Activated CD4-positive, alpha-beta T cell treated with anti-CD3 and anti-CD28 coated beads for 36 hours (primary cell): ENCODE measurements around the gene SPATA12. TPM values are rescaled to one million over a fixed set of nuclear protein-coding genes. Genes with fewer than 3 reads are reported as not detected.
"Not testable (repeated sequence)": the region's sequence is repeated elsewhere in the genome, so short reads cannot be mapped to it uniquely, and the experiment has no call there.

Experiments
- ATAC-seq: fragments of 200-7000 bp; cut with Tn5 transposase; one replicate; pipeline ENCODE4 v1.10.0; 2021; ENCODE audit warnings: mild to moderate bottlenecking, moderate library complexity
- CTCF ChIA-PET: fragments of 350-600 bp; sonication (Branson Sonifier 250); formaldehyde crosslinking; loops from one replicate; lab custom pipeline; 2021; ENCODE audit warnings: antibody characterized with exemption; lab: Charles Lee
- POLR2A ChIA-PET: fragments of 350-600 bp; sonication (Branson Sonifier 250); formaldehyde crosslinking; loops from one replicate; lab custom pipeline; 2021; ENCODE audit warnings: antibody characterized with exemption, inconsistent platforms; lab: Charles Lee
- DNase-seq: peaks from one replicate; pipeline ENCODE4 v3.0.0-alpha.2; 2020
- H3K27ac Mint-ChIP-seq: one replicate; pipeline ENCODE4 v1.8.0; 2021; ENCODE audit warnings: mixed read lengths
- H3K27me3 Mint-ChIP-seq: one replicate; pipeline ENCODE4 v1.8.0; 2021; ENCODE audit warnings: mixed read lengths
- H3K36me3 Mint-ChIP-seq: one replicate; pipeline ENCODE4 v1.8.0; 2021; ENCODE audit warnings: low read depth, mixed read lengths
- H3K4me1 Mint-ChIP-seq: one replicate; pipeline ENCODE4 v1.8.0; 2021; ENCODE audit warnings: mixed read lengths
- H3K4me3 Mint-ChIP-seq: one replicate; pipeline ENCODE4 v1.8.0; 2021; ENCODE audit warnings: mild to moderate bottlenecking, moderate library complexity, mixed read lengths
- H3K9me3 Mint-ChIP-seq: one replicate; pipeline ENCODE4 v1.8.0; 2021; ENCODE audit warnings: low read depth, mixed read lengths
- intact Hi-C, 2 experiments: fragments of 100-400 bp; cut with DNase I in 1 of 2; cut with micrococcal nuclease in 1 of 2; formaldehyde crosslinking; loops; one replicate each; pipeline versions ENCODE4 v1.14.2 to v1.15.1; 2022 to 2024; cut with DNase I, micrococcal nuclease
- total RNA-seq, 2 experiments: library from RNA; stranded (reverse); gene quantifications; one replicate each; pipeline ENCODE4 v1.2.3, GENCODE V29; 2021

The SPATA12 gene
- total RNA-seq, 2 experiments from 2014 or later: not detected

GRCh38 chr3:57074135-57074534, 13.7 kb downstream of the SPATA12 start:
- ChIA-PET POLR2A (no interaction called here), CTCF (no interaction called here)
- no peaks in the 10 kb centered on the region for H3K36me3 Mint-ChIP-seq
- no peaks in the 10 kb centered on the region for H3K4me1 Mint-ChIP-seq
- H3K27ac Mint-ChIP-seq: no peak overlapping the region
- no peaks in the 10 kb centered on the region for H3K9me3 Mint-ChIP-seq
- H3K27me3 Mint-ChIP-seq: peaks cover 46% of the 10 kb centered on the region
- H3K4me3 Mint-ChIP-seq: no peak overlapping the region
- DNase-seq: no peak
- no peak for ATAC-seq
- intact Hi-C loops: no loop called here

GRCh38 chr3:57076422-57076951, 16.0 kb downstream of the SPATA12 start:
- ATAC-seq (no peak), DNase-seq (no peak)
- Mint-ChIP-seq H3K36me3 (no peaks in the 10 kb centered on the region), H3K4me3 (no peak overlapping the region), H3K4me1 (no peaks in the 10 kb centered on the region), H3K27ac (no peak overlapping the region), H3K9me3 (no peaks in the 10 kb centered on the region), H3K27me3 (peaks cover 54% of the 10 kb centered on the region)
- ChIA-PET CTCF (no interaction called here), POLR2A (no interaction called here)
- intact Hi-C loops: no loop called here

- Mint-ChIP-seq H3K9me3 (no peaks in the 10 kb centered on the region), H3K4me1 (no peaks in the 10 kb centered on the region), H3K4me3 (peak overlapping the region; percentile 36), H3K27ac (no peak overlapping the region), H3K27me3 (peaks cover 50% of the 10 kb centered on the region), H3K36me3 (no peaks in the 10 kb centered on the region)
- DNase-seq (no peak), ATAC-seq (peak; percentile 41)
- ChIA-PET POLR2A (no interaction called here), CTCF (interaction anchor here (0.6 to 0.7 kb wide), 2 partner anchors 97 to 142 kb away, joined by 3 to 4 read pairs; no protein-coding TSS in a partner anchor)
- intact Hi-C loops: no loop called here
Measured at GRCh38 chr3:57077630-57078343, 17.3 kb downstream of the SPATA12 start.

- DNase-seq (peak; percentile 43), ATAC-seq (peak; percentile 49)
- POLR2A ChIA-PET: interaction anchor here (0.5 kb wide), 1 partner anchor 10 kb away, joined by 3 read pairs; no protein-coding TSS in a partner anchor
- H3K36me3 Mint-ChIP-seq: no peaks in the 10 kb centered on the region
- intact Hi-C loops: no loop called here
- no peaks in the 10 kb centered on the region for H3K4me1 Mint-ChIP-seq
- CTCF ChIA-PET: interaction anchor here (0.7 kb wide), 1 partner anchor 97 kb away, joined by 4 read pairs; no protein-coding TSS in a partner anchor
- peak overlapping the region; percentile 36 for H3K4me3 Mint-ChIP-seq
- peaks cover 50% of the 10 kb centered on the region for H3K27me3 Mint-ChIP-seq
- no peak overlapping the region for H3K27ac Mint-ChIP-seq
- no peaks in the 10 kb centered on the region for H3K9me3 Mint-ChIP-seq
Measured at GRCh38 chr3:57078344-57078634, 17.8 kb downstream of the SPATA12 start.

GRCh38 chr3:57078635-57079473, 18.4 kb downstream of the SPATA12 start:
- DNase-seq (peak; percentile 25), ATAC-seq (peak; percentile 27)
- CTCF ChIA-PET: no interaction called here
- H3K9me3 Mint-ChIP-seq: no peaks in the 10 kb centered on the region
- intact Hi-C loops: no loop called here
- POLR2A ChIA-PET: interaction anchor here (0.5 kb wide), 1 partner anchor 11 kb away, joined by 3 read pairs; no protein-coding TSS in a partner anchor
- H3K36me3 Mint-ChIP-seq: no peaks in the 10 kb centered on the region
- peak overlapping the region; percentile 36 for H3K4me3 Mint-ChIP-seq
- peaks cover 50% of the 10 kb centered on the region for H3K27me3 Mint-ChIP-seq
- H3K4me1 Mint-ChIP-seq: no peaks in the 10 kb centered on the region
- no peak overlapping the region for H3K27ac Mint-ChIP-seq

GRCh38 chr3:57079474-57079831, 19.0 kb downstream of the SPATA12 start:
- H3K4me3 Mint-ChIP-seq: no peak overlapping the region
- CTCF ChIA-PET: no interaction called here
- peak; percentile 36 for ATAC-seq

GRCh38 chr3:57080171-57080570, 19.7 kb downstream of the SPATA12 start:
- Mint-ChIP-seq H3K9me3 (no peaks in the 10 kb centered on the region), H3K36me3 (no peaks in the 10 kb centered on the region), H3K4me3 (peak overlapping the region; percentile 14), H3K27me3 (peaks cover 42% of the 10 kb centered on the region), H3K4me1 (no peaks in the 10 kb centered on the region), H3K27ac (no peak overlapping the region)
- CTCF ChIA-PET: interaction anchor here (0.6 to 1.4 kb wide), 2 partner anchors 21 to 62 kb away, joined by 3 to 4 read pairs; no protein-coding TSS in a partner anchor
- ATAC-seq (no peak), DNase-seq (no peak)
- POLR2A ChIA-PET: no interaction called here
- intact Hi-C loops: no loop called here

More at GRCh38 chr3:57079474-57079831, 19.0 kb downstream of the SPATA12 start:
- Mint-ChIP-seq H3K36me3 (no peaks in the 10 kb centered on the region), H3K9me3 (no peaks in the 10 kb centered on the region), H3K27me3 (peaks cover 46% of the 10 kb centered on the region), H3K4me1 (no peaks in the 10 kb centered on the region), H3K27ac (no peak overlapping the region)
- intact Hi-C loops: no loop called here
- DNase-seq: no peak
- POLR2A ChIA-PET: no interaction called here

GRCh38 chr3:57081173-57081572, 20.7 kb downstream of the SPATA12 start:
- intact Hi-C loops: no loop called here
- Mint-ChIP-seq H3K4me1 (no peaks in the 10 kb centered on the region), H3K9me3 (no peaks in the 10 kb centered on the region), H3K27ac (no peak overlapping the region), H3K27me3 (peaks cover 38% of the 10 kb centered on the region), H3K4me3 (no peak overlapping the region), H3K36me3 (no peaks in the 10 kb centered on the region)
- ChIA-PET POLR2A (interaction anchor here (0.6 kb wide), 1 partner anchor 65 kb away, joined by 3 read pairs; no protein-coding TSS in a partner anchor), CTCF (interaction anchor here (1.2 to 1.4 kb wide), 2 partner anchors 11 to 20 kb away, joined by 4 read pairs; no protein-coding TSS in a partner anchor)
- no peak for ATAC-seq
- DNase-seq: no peak

- H3K36me3 Mint-ChIP-seq: no peaks in the 10 kb centered on the region
- intact Hi-C loops: no loop called here
- H3K4me3 Mint-ChIP-seq: no peak overlapping the region
- no peak overlapping the region for H3K27ac Mint-ChIP-seq
- DNase-seq (no peak), ATAC-seq (no peak)
- POLR2A ChIA-PET: no interaction called here
- H3K4me1 Mint-ChIP-seq: no peaks in the 10 kb centered on the region
- peaks cover 24% of the 10 kb centered on the region for H3K27me3 Mint-ChIP-seq
- CTCF ChIA-PET: no interaction called here
- no peaks in the 10 kb centered on the region for H3K9me3 Mint-ChIP-seq
Measured at GRCh38 chr3:57082481-57082880, 22.0 kb downstream of the SPATA12 start.

- H3K4me1 Mint-ChIP-seq, H3K36me3 Mint-ChIP-seq, H3K27ac Mint-ChIP-seq, H3K4me3 Mint-ChIP-seq, ATAC-seq, CTCF ChIA-PET, POLR2A ChIA-PET, DNase-seq, intact Hi-C loops, H3K9me3 Mint-ChIP-seq: not testable (repeated sequence)
- peaks cover 15% of the 10 kb centered on the region for H3K27me3 Mint-ChIP-seq
Measured at GRCh38 chr3:57083266-57083995, 23.0 kb downstream of the SPATA12 start.

GRCh38 chr3:57085211-57085610, 24.7 kb downstream of the SPATA12 start:
- H3K4me3 Mint-ChIP-seq: no peak overlapping the region

More at GRCh38 chr3:57085211-57085610, 24.7 kb downstream of the SPATA12 start:
- no peaks in the 10 kb centered on the region for H3K4me1 Mint-ChIP-seq
- H3K27ac Mint-ChIP-seq: no peak overlapping the region
- ChIA-PET POLR2A (no interaction called here), CTCF (no interaction called here)
- no peaks in the 10 kb centered on the region for H3K36me3 Mint-ChIP-seq
- DNase-seq (no peak), ATAC-seq (no peak)
- peaks cover 15% of the 10 kb centered on the region for H3K27me3 Mint-ChIP-seq
- intact Hi-C loops: no loop called here
- H3K9me3 Mint-ChIP-seq: no peaks in the 10 kb centered on the region
